Esophagus squamous epithelium (tissue), 5 donors: Measurements from ENCODE around the gene FGGY. TPM values are rescaled to one million over a fixed set of nuclear protein-coding genes. Genes with fewer than 3 reads are reported as not detected.

Source experiments
- DNase-seq: peaks from one replicate; lab custom pipeline; 2025; lab: John Stamatoyannopoulos, UW
- H3K27ac ChIP-seq, 4 donors: fragments of 200-600 bp; sonication (generic); one replicate each; pipeline ENCODE4 v1.5.1; 2016 to 2019; ENCODE audit warnings: mild to moderate bottlenecking in 1 of 4
- H3K27me3 ChIP-seq, 4 donors: fragments of 200-600 bp; sonication (generic); 1 replicate in 3 of 4; 2 replicates in 1 of 4; pipeline versions ENCODE4 v1.5.1 to v1.6.0; 2017 to 2021; ENCODE audit warnings: antibody characterized with exemption in 1 of 4
- H3K36me3 ChIP-seq, 3 donors: fragments of 200-600 bp; sonication (generic); one replicate each; pipeline ENCODE4 v1.5.1; 2016 to 2019
- H3K4me1 ChIP-seq, 3 donors: fragments of 200-600 bp; sonication (generic); one replicate each; pipeline ENCODE4 v1.5.1; 2017 to 2019
- H3K4me3 ChIP-seq, 4 donors: fragments of 200-600 bp; sonication (generic); 1 replicate in 3 of 4; 2 replicates in 1 of 4; pipeline ENCODE4 v1.5.1; 2016 to 2019; ENCODE audit warnings: mild to moderate bottlenecking in 2 of 4, moderate library complexity in 1 of 4
- H3K9me3 ChIP-seq, 3 donors: fragments of 200-600 bp; sonication (generic); one replicate each; pipeline ENCODE4 v1.5.1; 2016 to 2019
- POLR2A ChIP-seq, 4 donors: fragments of 450-650 bp; IDR thresholded peaks; one replicate each; pipeline ENCODE4 v1.6.1; 2017; ENCODE audit warnings: antibody characterized with exemption in 4 of 4, mild to moderate bottlenecking in 4 of 4, moderate library complexity in 3 of 4
- WGBS, 2 donors: methylation state at CpG; one replicate each; pipeline ENCODE4 v1.1.5; 2018; 5-methylcytosine and 5-hydroxymethylcytosine counted together
- intact Hi-C: fragments of 100-400 bp; cut with DNase I; formaldehyde crosslinking; loops from one replicate; pipeline ENCODE4 v1.15.0; 2022
- total RNA-seq, 4 donors: library from RNA; depleted of rRNA; stranded (reverse); fragments of >200 nt; gene quantifications; one replicate each; pipeline ENCODE4 v1.1.0, GENCODE V29; 2016
- TF ChIP-seq, protein P1 (sequence below), 6 experiments: fragments of 450-650 bp in 4 of 6; fragments of 200-600 bp in 2 of 6; sonication (generic) in 2 of 6; IDR thresholded peaks; one replicate each; pipeline ENCODE4 v1.5.1; 2016 to 2019; ENCODE audit warnings: antibody characterized with exemption in 6 of 6, mild to moderate bottlenecking in 4 of 6, moderate library complexity in 4 of 6
- donor health status: DM: yes; HTN: yes; CAD: no.

FGGY gene
- total RNA-seq, 4 donors from 2014 or later = 6.0 to 18.1 (median 9.3) TPM

DNA sequence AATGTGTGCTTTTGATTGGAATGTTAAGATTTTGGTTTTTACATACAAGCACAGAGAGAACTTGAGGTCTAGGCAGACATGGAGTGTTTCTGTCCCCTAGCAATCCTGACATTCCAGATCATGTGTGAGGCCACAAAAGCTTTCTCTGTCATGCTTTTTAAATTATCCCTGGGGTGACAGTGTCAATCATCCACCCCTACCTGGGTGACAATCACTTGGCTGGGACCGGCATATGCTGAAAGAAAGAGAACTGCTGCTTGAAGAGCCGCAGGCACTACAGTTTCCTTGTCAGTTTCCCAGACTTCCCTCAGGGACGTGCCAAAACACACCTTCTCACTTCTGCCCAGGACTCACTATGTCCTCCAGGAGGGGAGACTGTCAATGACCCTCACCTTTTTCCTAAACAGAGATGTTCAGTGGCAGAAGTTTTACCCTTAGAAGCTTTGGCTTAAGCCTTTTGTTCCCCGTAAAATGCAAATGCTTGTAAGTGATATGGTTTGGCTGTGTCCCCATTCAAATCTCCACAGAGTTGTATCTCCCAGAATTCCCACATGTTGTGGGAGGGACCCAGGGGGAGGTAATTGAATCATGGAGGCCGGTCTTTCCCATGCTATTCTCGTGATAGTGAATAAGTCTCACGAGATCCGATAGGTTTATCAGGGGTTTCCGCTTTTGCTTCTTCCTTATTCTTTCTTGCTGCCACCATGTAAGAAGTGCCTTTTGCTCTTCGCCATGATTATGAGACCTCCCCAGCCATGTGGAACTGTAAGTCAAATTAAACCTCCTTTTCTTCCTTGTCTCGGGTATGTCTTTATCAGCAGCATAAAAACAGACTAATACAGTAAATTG lies 217.4 kb downstream of the FGGY start:
- Histone ChIP-seq H3K4me3 (no peak overlapping the region), H3K27ac (no peak overlapping the region), H3K27me3 (no peaks in the 10 kb centered on the region), H3K4me1 (no peaks in the 10 kb centered on the region), H3K36me3 (no peaks in the 10 kb centered on the region), H3K9me3 (no peaks in the 10 kb centered on the region)
- TF ChIP-seq, protein P1, sequence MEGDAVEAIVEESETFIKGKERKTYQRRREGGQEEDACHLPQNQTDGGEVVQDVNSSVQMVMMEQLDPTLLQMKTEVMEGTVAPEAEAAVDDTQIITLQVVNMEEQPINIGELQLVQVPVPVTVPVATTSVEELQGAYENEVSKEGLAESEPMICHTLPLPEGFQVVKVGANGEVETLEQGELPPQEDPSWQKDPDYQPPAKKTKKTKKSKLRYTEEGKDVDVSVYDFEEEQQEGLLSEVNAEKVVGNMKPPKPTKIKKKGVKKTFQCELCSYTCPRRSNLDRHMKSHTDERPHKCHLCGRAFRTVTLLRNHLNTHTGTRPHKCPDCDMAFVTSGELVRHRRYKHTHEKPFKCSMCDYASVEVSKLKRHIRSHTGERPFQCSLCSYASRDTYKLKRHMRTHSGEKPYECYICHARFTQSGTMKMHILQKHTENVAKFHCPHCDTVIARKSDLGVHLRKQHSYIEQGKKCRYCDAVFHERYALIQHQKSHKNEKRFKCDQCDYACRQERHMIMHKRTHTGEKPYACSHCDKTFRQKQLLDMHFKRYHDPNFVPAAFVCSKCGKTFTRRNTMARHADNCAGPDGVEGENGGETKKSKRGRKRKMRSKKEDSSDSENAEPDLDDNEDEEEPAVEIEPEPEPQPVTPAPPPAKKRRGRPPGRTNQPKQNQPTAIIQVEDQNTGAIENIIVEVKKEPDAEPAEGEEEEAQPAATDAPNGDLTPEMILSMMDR (IDR thresholded peaks at IDR 0.05) = no peak
- no peak for TF ChIP-seq POLR2A (IDR thresholded peaks at IDR 0.05)
- 90 to 94% methylated on average over 11 of the region's 11 CpGs for WGBS, 2 donors
- DNase-seq = no peak
- intact Hi-C loops = no loop called here

DNA sequence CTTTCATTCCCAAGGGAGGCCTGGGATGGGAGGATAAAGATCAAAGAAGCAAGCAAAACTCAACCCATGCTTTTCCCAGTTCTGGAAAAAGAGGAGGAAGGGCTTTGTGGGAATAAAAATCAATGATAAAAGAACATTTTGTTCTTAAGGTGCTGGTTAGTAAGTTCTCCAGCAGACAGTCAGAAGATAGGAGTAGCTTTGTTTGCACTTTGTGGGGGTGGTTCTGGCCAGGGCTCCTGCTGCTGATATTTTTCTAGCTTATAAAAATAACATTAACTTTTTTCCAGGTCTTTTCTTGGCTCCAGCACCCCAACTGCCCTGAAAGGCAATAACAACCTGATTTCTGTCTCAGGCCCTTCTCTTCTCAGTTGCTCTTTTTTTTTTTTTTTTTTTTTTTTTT lies 220.0 kb downstream of the FGGY start:
- H3K27ac ChIP-seq = peak overlapping the region in 3 of 4 donors; percentile 3 to 46 (median 35)
- TF ChIP-seq, protein P1 (IDR thresholded peaks at IDR 0.05) = no peak
- no peak for TF ChIP-seq POLR2A (IDR thresholded peaks at IDR 0.05)
- no peaks in the 10 kb centered on the region for H3K36me3 ChIP-seq
- DNase-seq = no peak
- peaks cover 0 to 16% (median 6%) of the 10 kb centered on the region in 3 donors for H3K4me1 ChIP-seq
- H3K27me3 ChIP-seq = no peaks in the 10 kb centered on the region
- no peaks in the 10 kb centered on the region for H3K9me3 ChIP-seq
- H3K4me3 ChIP-seq = no peak overlapping the region
- intact Hi-C loops = no loop called here

- Histone ChIP-seq H3K9me3 (no peaks in the 10 kb centered on the region), H3K36me3 (no peaks in the 10 kb centered on the region), H3K27me3 (no peaks in the 10 kb centered on the region), H3K27ac (no peak overlapping the region), H3K4me3 (no peak overlapping the region), H3K4me1 (peaks cover 0 to 16% (median 6%) of the 10 kb centered on the region in 3 donors)
- DNase-seq = no peak
- TF ChIP-seq, protein P1 (IDR thresholded peaks at IDR 0.05) = no peak
- no peak for TF ChIP-seq POLR2A (IDR thresholded peaks at IDR 0.05)
- 64 to 73% methylated on average over 3 of the region's 3 CpGs for WGBS, 2 donors
- intact Hi-C loops = no loop called here
These were observed 223.3 kb downstream of the FGGY start for GRCh38 chr1:59520194-59520593.

DNA sequence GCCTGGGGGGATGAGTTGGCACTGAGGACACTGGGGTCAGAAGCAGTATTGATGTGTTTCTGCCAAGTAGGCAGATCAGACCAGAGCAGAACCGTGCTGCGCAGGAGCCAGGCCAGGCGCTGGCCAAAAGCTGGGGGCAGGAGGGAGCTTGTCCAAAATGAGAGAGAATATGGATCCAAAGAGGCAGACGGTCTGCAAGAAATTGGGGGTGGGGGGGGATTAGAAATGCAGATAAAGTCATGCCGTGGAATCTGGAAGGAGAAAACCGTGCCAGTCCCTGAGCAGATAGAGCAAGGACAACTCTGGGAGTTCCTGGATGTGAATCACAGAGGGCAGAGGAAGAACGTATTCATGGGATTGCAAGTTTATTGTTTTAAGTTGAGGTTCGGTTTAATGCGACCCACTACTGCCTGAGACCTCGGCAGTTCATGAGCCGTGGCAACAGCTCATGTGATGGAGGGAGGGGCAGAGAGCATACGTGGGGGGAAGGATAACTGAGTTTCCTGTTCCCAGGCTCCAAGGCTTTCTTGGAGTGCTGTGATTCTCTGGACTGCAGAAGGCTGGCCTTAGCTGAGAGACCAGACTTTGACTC lies 224.0 kb downstream of the FGGY start:
- Histone ChIP-seq H3K4me3 (no peak overlapping the region), H3K27ac (peak overlapping the region in 3 of 4 donors; percentile 19 to 53 (median 53))
- DNase-seq = no peak

More for the DNA sequence above, 224.0 kb downstream of the FGGY start:
- Histone ChIP-seq H3K9me3 (no peaks in the 10 kb centered on the region), H3K27me3 (no peaks in the 10 kb centered on the region), H3K4me1 (peaks cover 0 to 16% (median 6%) of the 10 kb centered on the region in 3 donors), H3K36me3 (no peaks in the 10 kb centered on the region)
- intact Hi-C loops = no loop called here
- TF ChIP-seq, protein P1 (IDR thresholded peaks at IDR 0.05) = no peak
- TF ChIP-seq POLR2A (IDR thresholded peaks at IDR 0.05) = no peak
- WGBS, 2 donors = 53 to 65% methylated on average over 12 of the region's 12 CpGs
